ENCODE data around the gene TPRG1. TPM values are rescaled to one million over a fixed set of nuclear protein-coding genes. Genes with fewer than 3 reads are reported as not detected.

Gene TPRG1
- total RNA-seq, 1 experiment from 2014 or later, result 0.35 TPM

DNA sequence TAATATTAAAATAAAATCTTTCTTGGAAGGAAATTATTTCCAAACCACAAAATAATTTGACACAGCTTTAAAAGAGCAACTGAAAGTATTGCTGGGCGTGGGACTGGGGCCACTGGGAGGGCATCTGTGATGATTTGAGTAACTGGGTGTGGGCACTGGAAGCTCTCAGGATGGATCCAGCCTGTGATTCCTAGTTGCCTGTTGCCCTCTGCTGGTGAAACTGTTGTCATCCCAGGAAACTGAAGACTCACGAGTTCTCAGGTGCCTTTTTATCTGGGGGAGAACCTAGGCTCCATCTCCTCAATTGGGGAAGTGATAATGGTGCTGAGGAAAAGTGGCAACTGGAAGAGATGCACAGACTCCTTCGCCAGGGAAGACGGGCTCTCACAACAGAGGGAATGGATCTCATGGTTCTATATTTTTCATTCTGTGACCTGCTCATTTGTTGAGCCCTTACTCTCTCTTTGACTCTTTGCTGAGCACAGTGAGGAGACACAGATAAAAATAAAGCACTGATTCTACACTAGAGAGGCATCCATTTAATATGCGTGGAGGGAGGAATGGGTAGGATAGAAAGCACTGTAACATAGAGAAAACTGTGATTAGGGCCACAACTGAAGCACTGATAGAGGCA, 61.6 kb downstream of the TPRG1 start:
- H3K27me3 ChIP-seq (ENCODE audit: control insufficient read depth, insufficient read depth, low read length), result no peaks in the 10 kb centered on the region
- no peaks in the 10 kb centered on the region for H3K36me3 ChIP-seq (replicated peaks; ENCODE audit: control insufficient read depth, insufficient read depth, low read length)
- DNase-seq, result peak; percentile 49
- no peak overlapping the region for H3K4me3 ChIP-seq (ENCODE audit: insufficient read depth, low read depth, low read length)

DNA sequence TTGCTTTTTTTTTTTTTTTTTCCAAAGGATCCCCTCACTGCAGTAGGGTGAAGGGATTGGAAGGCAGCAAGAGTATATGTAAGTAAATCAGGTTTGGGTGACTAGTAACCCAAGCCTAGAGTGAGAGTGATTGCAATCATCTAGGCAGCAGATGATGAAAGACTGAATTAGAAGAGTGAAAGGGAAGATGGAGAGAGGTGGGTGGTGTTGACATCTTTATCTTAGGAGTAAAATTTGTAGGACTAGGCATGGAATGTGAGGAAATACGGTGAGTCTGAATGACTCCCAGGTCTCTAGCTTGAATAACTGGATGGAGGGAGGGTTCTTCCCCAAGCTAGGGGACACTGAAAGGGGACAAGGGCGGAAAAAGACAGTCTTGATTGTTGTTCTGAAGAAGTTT, 63.4 kb downstream of the TPRG1 start:
- no peak for DNase-seq
- no peaks in the 10 kb centered on the region for H3K36me3 ChIP-seq (replicated peaks; ENCODE audit: control insufficient read depth, insufficient read depth, low read length)
- no peaks in the 10 kb centered on the region for H3K27me3 ChIP-seq (ENCODE audit: control insufficient read depth, insufficient read depth, low read length)
- H3K4me3 ChIP-seq (ENCODE audit: insufficient read depth, low read depth, low read length), result no peak overlapping the region

DNA sequence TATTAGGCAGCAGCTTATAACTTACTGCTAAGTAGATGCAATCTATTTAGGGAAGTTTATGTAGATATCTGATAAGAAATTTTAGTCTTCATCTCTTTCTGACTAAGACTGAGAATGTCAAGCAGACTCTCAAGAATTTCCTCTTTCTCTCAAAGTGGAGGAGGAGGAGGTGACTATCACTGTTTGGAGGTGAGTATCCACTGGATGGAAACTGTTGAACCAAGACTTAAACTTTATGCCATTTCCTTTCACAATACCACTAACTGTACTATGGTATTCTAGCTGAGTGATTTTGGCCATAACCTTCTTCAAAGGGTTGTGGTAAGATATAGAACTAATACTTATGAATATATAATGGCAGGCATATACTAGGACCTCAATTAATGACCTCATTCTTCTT, 64.6 kb downstream of the TPRG1 start:
- no peak for DNase-seq
- Histone ChIP-seq H3K4me3 (ENCODE audit: insufficient read depth, low read depth, low read length) (no peak overlapping the region), H3K27me3 (ENCODE audit: control insufficient read depth, insufficient read depth, low read length) (no peaks in the 10 kb centered on the region), H3K36me3 (replicated peaks; ENCODE audit: control insufficient read depth, insufficient read depth, low read length) (no peaks in the 10 kb centered on the region)

DNA sequence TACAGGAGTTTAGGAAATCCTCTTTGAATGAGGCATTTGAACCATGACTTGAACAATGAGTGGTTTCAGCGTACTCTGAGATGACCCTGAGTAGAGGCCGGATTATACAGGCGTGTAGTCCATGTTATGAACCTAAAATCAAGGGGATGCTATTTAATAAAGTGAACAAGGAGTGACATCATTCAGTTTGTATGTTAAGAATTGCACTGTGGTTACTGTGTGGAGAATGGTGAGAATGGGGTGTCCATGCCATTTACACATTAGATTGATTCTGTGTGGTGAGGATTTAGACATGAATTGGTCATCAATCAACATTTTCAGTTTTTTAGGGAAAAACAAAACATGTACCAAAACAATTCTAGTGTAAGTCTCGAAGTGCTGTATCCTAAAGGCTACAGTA, 65.8 kb downstream of the TPRG1 start:
- no peak for DNase-seq
- H3K36me3 ChIP-seq (replicated peaks; ENCODE audit: control insufficient read depth, insufficient read depth, low read length), result no peaks in the 10 kb centered on the region
- no peaks in the 10 kb centered on the region for H3K27me3 ChIP-seq (ENCODE audit: control insufficient read depth, insufficient read depth, low read length)
- H3K4me3 ChIP-seq (ENCODE audit: insufficient read depth, low read depth, low read length), result no peak overlapping the region

DNA sequence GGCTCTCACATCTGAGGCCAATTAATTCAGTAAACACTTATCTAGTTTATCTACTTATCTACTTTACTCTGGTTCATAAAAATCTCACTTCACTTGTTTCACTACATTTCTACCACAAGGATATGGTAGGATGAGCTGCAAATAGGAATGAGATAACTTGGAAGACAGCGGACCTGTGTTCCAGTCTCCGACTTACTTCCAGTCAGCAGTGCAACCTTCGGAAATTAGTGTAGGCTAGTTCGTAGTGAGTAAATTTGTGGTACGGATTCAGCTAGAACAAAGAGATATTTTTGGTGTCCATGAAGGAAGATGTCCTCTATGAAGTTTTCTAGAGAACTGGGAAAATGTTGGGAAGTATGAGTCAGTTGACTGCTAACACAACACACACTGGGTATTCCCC, 66.3 kb downstream of the TPRG1 start:
- no peaks in the 10 kb centered on the region for H3K36me3 ChIP-seq (replicated peaks; ENCODE audit: control insufficient read depth, insufficient read depth, low read length)
- H3K27me3 ChIP-seq (ENCODE audit: control insufficient read depth, insufficient read depth, low read length), result no peaks in the 10 kb centered on the region
- DNase-seq, result no peak
- no peak overlapping the region for H3K4me3 ChIP-seq (ENCODE audit: insufficient read depth, low read depth, low read length)

DNA sequence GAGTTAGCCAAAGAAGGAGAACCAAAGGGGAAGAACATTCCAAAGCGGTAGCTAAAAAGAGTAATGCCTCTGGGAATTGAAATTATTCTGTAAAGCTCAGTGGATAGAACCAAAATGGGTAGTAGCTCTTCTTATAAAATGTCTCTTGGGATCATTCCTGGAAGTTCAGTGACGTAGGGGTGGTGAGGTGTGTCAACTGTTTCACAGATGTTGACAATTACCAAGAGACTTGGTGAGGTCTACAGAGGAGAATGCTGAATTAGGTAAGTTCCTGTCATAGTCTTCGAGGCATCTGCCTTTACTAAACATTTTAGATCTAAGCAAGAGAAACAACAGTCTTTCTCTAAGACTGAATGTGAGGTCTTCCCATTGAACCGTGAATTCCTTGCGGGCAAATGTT, 67.8 kb downstream of the TPRG1 start:
- Histone ChIP-seq H3K4me3 (ENCODE audit: insufficient read depth, low read depth, low read length) (no peak overlapping the region), H3K36me3 (replicated peaks; ENCODE audit: control insufficient read depth, insufficient read depth, low read length) (no peaks in the 10 kb centered on the region), H3K27me3 (ENCODE audit: control insufficient read depth, insufficient read depth, low read length) (no peaks in the 10 kb centered on the region)
- no peak for DNase-seq

DNA sequence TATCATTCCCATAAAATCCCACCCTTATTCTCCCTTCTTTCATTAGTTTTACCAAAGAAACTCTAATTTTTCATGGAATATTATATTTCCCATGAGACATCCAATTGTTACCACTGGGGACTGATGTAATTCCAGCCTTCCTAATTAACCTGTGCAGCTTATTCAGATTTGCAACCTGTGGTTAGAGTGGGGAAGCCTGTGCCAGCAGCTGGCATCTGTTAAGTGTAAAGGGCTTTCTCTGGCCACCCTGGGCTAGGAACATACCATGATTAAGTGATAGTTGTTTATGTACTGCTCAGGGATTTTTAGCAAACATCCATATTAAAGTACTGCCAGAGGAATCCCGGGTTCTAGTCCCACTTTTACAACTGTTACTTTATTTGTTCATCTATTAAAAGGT, 78.2 kb downstream of the TPRG1 start:
- Histone ChIP-seq H3K27me3 (ENCODE audit: control insufficient read depth, insufficient read depth, low read length) (no peaks in the 10 kb centered on the region), H3K4me3 (ENCODE audit: insufficient read depth, low read depth, low read length) (no peak overlapping the region), H3K36me3 (replicated peaks; ENCODE audit: control insufficient read depth, insufficient read depth, low read length) (no peaks in the 10 kb centered on the region)
- no peak for DNase-seq

DNA sequence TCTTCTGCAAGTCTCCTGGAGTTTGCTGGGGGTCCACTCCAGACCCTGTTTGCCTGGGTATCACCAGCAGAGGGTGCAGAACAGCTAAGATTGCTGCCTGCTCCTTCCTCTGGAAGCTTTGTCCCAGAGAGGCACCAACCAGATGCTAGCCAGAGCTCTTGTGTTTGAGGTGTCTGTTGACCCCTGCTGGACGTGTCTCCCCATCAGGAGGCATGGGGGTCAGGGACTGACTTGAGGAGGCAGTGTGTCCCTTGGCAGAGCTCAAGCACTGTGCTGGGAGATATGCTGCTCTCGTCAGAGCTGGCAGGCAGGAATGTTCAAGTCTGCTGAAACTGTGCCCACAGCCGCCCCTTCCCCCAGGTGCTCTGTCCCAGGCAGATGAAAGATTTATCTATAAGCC, 86.5 kb downstream of the TPRG1 start:
- no peaks in the 10 kb centered on the region for H3K36me3 ChIP-seq (replicated peaks; ENCODE audit: control insufficient read depth, insufficient read depth, low read length)
- H3K27me3 ChIP-seq (ENCODE audit: control insufficient read depth, insufficient read depth, low read length), result no peaks in the 10 kb centered on the region
- no peak overlapping the region for H3K4me3 ChIP-seq (ENCODE audit: insufficient read depth, low read depth, low read length)
- no peak for DNase-seq

DNA sequence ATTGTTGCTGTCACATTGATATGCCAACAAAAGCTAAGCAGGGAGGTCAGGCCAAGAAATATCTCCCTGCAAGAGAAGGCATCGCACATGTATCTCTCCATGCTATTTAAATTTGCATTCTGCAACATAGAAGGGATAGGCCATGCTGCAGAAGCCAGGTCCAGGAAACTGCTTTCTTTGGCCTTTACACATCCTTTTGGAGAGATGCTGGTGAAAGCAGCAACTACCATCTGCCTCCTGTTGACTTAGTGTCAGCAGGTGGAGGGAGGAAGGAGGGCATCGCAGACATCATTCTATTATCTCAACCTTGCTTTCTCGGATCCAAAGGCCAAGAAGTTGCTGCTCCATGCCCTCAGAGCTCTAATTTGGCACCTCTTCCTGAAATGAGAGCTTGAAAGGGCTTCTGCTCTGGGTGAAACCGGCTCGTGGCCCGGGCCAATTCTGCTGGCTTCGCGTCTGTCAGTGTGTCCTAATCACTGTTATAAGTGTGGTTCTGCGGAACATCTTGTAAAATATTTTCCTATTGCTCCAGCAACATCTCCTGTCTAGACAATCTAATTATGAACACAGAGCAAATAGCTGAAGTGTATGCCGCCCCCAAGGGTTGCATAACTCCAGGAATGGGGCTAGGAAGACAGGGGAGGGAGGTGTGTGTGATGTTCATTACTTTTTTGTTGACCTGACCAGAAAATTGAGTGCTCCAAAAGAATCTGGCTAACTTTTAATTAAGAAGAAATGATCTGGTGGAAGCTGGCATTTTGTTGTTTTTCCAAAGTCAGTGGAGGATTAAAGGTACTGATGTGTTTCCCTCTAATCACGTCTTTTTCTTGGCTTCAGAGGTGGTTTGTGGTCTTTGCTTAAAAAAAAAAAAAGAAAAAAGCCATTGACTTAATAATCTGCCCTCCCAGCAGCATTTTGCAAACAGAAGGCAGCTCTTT, 89.1 kb downstream of the TPRG1 start:
- no peak for DNase-seq
- no peaks in the 10 kb centered on the region for H3K36me3 ChIP-seq (replicated peaks; ENCODE audit: control insufficient read depth, insufficient read depth, low read length)
- no peaks in the 10 kb centered on the region for H3K27me3 ChIP-seq (ENCODE audit: control insufficient read depth, insufficient read depth, low read length)
- H3K4me3 ChIP-seq (ENCODE audit: insufficient read depth, low read depth, low read length), result no peak overlapping the region

DNA sequence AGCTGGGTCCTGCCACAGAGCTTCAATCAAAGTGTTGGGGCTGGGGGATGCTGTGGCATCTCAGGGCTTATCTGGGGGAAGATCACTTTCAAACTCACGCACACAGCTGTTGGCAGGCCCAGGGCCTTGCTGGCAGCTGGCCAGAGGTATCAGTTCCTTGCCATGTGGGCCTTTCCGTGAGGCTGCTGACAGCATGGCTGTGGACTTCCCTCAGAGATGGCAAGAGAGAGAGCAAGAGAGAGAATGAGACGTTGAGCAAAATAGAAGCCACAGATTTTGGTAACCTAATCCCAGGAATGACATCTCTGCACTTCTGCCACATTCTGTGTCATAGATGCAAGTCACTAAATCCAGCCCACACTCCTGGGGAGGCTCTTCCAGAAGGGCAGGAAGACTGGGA, 91.0 kb downstream of the TPRG1 start:
- H3K36me3 ChIP-seq (replicated peaks; ENCODE audit: control insufficient read depth, insufficient read depth, low read length), result no peaks in the 10 kb centered on the region
- no peak for DNase-seq
- H3K27me3 ChIP-seq (ENCODE audit: control insufficient read depth, insufficient read depth, low read length), result no peaks in the 10 kb centered on the region
- H3K4me3 ChIP-seq (ENCODE audit: insufficient read depth, low read depth, low read length), result no peak overlapping the region

DNA sequence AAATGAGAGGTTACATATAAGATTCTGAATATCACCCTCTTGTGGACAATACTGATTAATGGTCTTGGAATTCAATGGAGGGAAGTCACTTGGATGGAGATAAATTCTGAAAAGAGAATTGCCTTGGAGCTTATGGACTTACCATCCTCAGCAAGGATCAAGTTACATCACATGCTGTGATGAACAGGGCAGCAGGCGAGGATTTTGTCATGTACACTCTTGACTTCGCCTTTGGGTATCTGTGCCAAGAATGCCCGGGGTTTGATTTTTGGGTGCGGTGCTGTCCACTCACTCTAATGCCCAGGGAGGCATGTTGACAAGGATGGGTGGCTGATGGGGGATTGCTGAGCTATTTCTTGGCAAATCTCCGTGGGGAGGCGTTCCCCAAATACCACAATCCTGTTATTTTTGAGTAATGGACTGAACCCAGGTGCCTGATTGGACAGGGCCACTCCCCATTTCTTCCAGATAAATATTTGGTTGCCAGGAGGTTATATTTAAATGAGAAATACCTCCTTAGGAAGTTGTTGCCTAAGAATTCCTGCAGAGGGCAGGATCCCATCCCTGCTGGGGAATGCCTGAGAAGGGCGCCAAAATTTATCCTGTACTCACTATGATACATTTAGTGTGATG, 96.3 kb downstream of the TPRG1 start:
- H3K27me3 ChIP-seq (ENCODE audit: control insufficient read depth, insufficient read depth, low read length), result no peaks in the 10 kb centered on the region
- H3K36me3 ChIP-seq (replicated peaks; ENCODE audit: control insufficient read depth, insufficient read depth, low read length), result no peaks in the 10 kb centered on the region
- no peak overlapping the region for H3K4me3 ChIP-seq (ENCODE audit: insufficient read depth, low read depth, low read length)
- peak; percentile 38 for DNase-seq

DNA sequence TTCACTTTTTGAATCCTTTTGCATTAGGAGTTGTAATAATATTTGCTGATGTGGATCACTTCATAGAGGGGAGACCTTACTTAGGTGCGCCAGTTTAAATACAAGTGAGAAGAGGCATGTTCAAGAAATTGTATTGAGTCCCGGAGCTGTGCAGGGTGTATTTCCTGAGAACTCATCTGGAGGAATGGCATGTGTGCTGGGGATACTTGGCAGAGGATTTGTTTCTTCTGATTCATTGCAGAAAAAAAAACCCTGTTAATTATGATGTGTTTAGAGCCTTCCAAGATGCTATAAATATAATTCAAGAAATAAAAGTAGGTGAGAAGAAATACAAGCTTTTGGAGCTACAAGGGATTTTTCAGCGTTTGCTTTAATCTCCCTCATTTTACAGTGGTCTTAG, 97.6 kb downstream of the TPRG1 start:
- no peaks in the 10 kb centered on the region for H3K27me3 ChIP-seq (ENCODE audit: control insufficient read depth, insufficient read depth, low read length)
- DNase-seq, result no peak
- H3K4me3 ChIP-seq (ENCODE audit: insufficient read depth, low read depth, low read length), result no peak overlapping the region
- H3K36me3 ChIP-seq (replicated peaks; ENCODE audit: control insufficient read depth, insufficient read depth, low read length), result no peaks in the 10 kb centered on the region

DNA sequence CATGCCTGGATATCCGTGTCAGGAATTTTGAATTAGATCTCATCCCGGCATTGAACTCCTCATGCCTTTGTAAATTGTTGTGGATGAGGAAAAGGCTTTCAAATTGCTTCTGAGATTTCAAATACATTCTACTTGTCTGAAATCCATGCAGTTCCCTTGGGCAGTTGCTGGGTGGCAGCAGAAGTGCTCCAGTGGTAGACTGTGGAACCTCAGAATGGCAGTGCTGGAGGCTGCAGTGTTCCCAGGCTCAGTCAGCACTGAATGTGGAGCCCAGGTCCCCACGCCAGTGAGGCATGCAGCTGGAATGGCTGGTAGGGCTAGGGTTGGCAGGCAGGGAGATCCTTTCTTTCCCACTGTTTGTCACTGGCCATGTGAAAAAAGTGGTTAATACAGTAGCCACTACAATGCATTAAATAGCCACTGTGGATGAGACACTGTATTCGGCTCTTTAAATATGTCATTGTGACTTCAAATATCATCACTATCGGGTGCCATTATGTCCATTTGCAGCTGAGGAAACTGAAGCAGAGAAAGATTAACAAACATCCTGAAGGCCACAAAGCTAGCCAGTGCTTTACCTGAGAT, 98.6 kb downstream of the TPRG1 start:
- no peaks in the 10 kb centered on the region for H3K36me3 ChIP-seq (replicated peaks; ENCODE audit: control insufficient read depth, insufficient read depth, low read length)

DNA sequence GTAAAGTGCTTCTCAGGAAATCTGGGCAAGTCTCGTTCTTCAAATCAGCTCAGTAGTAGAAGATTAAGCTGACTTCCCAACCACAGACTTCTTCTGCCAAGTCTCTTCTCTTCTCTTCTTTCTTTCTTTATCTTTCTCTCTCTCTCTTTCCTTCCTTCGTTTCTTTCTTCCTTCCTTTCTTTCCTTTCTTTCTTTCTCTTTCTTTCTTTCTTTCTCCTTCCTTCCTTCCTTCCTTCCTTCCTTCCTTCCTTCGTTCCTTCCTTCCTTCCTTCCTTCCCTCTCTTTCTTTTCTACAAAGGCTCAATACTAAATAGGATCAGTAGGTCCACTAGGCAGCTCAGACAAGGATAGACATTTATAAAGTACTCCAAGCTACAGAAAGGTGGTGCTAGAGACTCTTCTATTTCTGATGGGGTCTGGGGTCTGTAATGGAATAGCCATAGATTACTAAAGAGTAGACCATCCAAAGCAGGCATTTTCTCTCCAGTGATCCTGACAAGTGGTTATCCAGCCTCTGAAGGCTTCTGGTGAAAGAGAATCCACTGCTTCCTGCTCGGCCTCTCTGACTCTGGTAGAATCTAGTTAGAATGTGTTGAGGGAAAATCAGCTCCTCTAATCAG, 100.8 kb downstream of the TPRG1 start:
- no peak overlapping the region for H3K4me3 ChIP-seq (ENCODE audit: insufficient read depth, low read depth, low read length)
- peak; percentile 32 for DNase-seq
- H3K27me3 ChIP-seq (ENCODE audit: control insufficient read depth, insufficient read depth, low read length), result no peaks in the 10 kb centered on the region

More for the DNA sequence above, 98.6 kb downstream of the TPRG1 start:
- no peak overlapping the region for H3K4me3 ChIP-seq (ENCODE audit: insufficient read depth, low read depth, low read length)
- peak; percentile 9 for DNase-seq
- H3K27me3 ChIP-seq (ENCODE audit: control insufficient read depth, insufficient read depth, low read length), result no peaks in the 10 kb centered on the region

More for the DNA sequence above, 100.8 kb downstream of the TPRG1 start:
- H3K36me3 ChIP-seq (replicated peaks; ENCODE audit: control insufficient read depth, insufficient read depth, low read length), result no peaks in the 10 kb centered on the region

Data from H7 (cell line).